ENCODE results near the gene KIF18A. TPM values are rescaled to one million over a fixed set of nuclear protein-coding genes. Genes with fewer than 3 reads are reported as not detected.

Gene KIF18A
- total RNA-seq, 1 experiment from 2014 or later = 20.6 TPM

- TF ChIP-seq NR3C1 (CRISPR knock-in tag; conservative IDR thresholded peaks at IDR 0.05; ENCODE audit: low read depth) (no peak), ETV6 (CRISPR knock-in tag; IDR thresholded peaks at IDR 0.05) (no peak), HMGXB4 (CRISPR knock-in tag; IDR thresholded peaks at IDR 0.05) (no peak)
Measured at GRCh38 chr11:27977527-27977926, 130.4 kb downstream of the KIF18A start (continued).

DNA sequence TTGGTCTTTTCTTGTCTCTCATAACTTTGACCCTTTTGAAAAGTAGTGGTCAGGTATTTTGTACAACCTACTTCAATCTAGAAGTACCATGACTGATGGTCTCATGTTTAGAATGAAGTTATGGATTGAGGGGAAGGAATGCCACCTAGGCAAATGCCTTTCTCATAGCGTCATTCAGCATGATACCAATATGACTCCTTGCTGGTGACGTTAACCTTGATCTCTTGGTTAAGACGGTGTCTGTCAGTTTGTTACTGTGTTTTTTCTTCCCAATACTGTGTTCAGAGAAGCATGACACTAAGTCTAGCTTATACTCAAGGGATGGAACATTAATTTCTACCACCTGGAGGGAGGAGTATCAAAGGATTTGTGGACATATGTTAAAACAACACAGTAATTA is 130.9 kb downstream of the KIF18A start:
- Mint-ChIP-seq H3K27ac (no peak overlapping the region), H3K4me1 (no peaks in the 10 kb centered on the region), H3K4me3 (no peak overlapping the region), H3K36me3 (no peaks in the 10 kb centered on the region), H3K27me3 (ENCODE audit: low read depth) (no peaks in the 10 kb centered on the region), H3K9me3 (no peaks in the 10 kb centered on the region)
- ATAC-seq (no peak), DNase-seq (ENCODE audit: low spot score) (no peak)
- POLR2A ChIA-PET = no interaction called here
- TF ChIP-seq CBFB (CRISPR knock-in tag; IDR thresholded peaks at IDR 0.05; ENCODE audit: low read depth) (no peak), KAT7 (CRISPR knock-in tag; IDR thresholded peaks at IDR 0.05; ENCODE audit: borderline replicate concordance) (no peak), GABPB1 (CRISPR knock-in tag; IDR thresholded peaks at IDR 0.05) (no peak), ZBTB21 (CRISPR knock-in tag; IDR thresholded peaks at IDR 0.05; ENCODE audit: borderline replicate concordance) (no peak), CREB1 (CRISPR knock-in tag; IDR thresholded peaks at IDR 0.05) (no peak), MLX (CRISPR knock-in tag; IDR thresholded peaks at IDR 0.05) (no peak), ZBTB43 (CRISPR knock-in tag; IDR thresholded peaks at IDR 0.05) (no peak), FOXP4 (CRISPR knock-in tag; IDR thresholded peaks at IDR 0.05) (no peak)
- TF ChIP-seq, protein P1, sequence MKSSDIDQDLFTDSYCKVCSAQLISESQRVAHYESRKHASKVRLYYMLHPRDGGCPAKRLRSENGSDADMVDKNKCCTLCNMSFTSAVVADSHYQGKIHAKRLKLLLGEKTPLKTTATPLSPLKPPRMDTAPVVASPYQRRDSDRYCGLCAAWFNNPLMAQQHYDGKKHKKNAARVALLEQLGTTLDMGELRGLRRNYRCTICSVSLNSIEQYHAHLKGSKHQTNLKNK (CRISPR knock-in tag; IDR thresholded peaks at IDR 0.05) = no peak
- TF ChIP-seq, protein P2, sequence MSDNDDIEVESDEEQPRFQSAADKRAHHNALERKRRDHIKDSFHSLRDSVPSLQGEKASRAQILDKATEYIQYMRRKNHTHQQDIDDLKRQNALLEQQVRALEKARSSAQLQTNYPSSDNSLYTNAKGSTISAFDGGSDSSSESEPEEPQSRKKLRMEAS (CRISPR knock-in tag; IDR thresholded peaks at IDR 0.05) = no peak
- CTCF ChIA-PET = no interaction called here

GRCh38 chr11:27976262-27976661 is 131.7 kb downstream of the KIF18A start:
- no peaks in the 10 kb centered on the region for H3K36me3 Mint-ChIP-seq
- no peak overlapping the region for H3K27ac Mint-ChIP-seq
- no peaks in the 10 kb centered on the region for H3K4me1 Mint-ChIP-seq
- ChIA-PET CTCF (no interaction called here), POLR2A (no interaction called here)
- no peak overlapping the region for H3K4me3 Mint-ChIP-seq
- no peak for DNase-seq (ENCODE audit: low spot score)
- no peaks in the 10 kb centered on the region for H3K9me3 Mint-ChIP-seq
- no peak for ATAC-seq
- no peak for TF ChIP-seq FOXJ3 (CRISPR knock-in tag; IDR thresholded peaks at IDR 0.05; ENCODE audit: borderline replicate concordance)
- no peak for TF ChIP-seq ZNF416 (CRISPR knock-in tag; IDR thresholded peaks at IDR 0.05)
- no peak for TF ChIP-seq ZBTB21 (CRISPR knock-in tag; IDR thresholded peaks at IDR 0.05; ENCODE audit: borderline replicate concordance)
- no peak for TF ChIP-seq ZNF121 (CRISPR knock-in tag; IDR thresholded peaks at IDR 0.05)
- TF ChIP-seq PREB (CRISPR knock-in tag; IDR thresholded peaks at IDR 0.05; ENCODE audit: borderline replicate concordance) = no peak
- TF ChIP-seq RELA (CRISPR knock-in tag; IDR thresholded peaks at IDR 0.05; ENCODE audit: borderline replicate concordance) = no peak
- TF ChIP-seq, protein P3, sequence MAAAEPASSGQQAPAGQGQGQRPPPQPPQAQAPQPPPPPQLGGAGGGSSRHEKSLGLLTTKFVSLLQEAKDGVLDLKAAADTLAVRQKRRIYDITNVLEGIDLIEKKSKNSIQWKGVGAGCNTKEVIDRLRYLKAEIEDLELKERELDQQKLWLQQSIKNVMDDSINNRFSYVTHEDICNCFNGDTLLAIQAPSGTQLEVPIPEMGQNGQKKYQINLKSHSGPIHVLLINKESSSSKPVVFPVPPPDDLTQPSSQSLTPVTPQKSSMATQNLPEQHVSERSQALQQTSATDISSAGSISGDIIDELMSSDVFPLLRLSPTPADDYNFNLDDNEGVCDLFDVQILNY (CRISPR knock-in tag; IDR thresholded peaks at IDR 0.05) = no peak
- TF ChIP-seq ZNF396 (CRISPR knock-in tag; IDR thresholded peaks at IDR 0.05; ENCODE audit: borderline replicate concordance) = no peak
- H3K27me3 Mint-ChIP-seq (ENCODE audit: low read depth) = no peaks in the 10 kb centered on the region
